ENCODE results near the gene ITPKB. TPM values are rescaled to one million over a fixed set of nuclear protein-coding genes. Genes with fewer than 3 reads are reported as not detected.
"Not testable (repeated sequence)": the region's sequence is repeated elsewhere in the genome, so short reads cannot be mapped to it uniquely, and the experiment has no call there.

ITPKB gene
- total RNA-seq, 1 donor from 2014 or later, result 21.2 TPM

DNA sequence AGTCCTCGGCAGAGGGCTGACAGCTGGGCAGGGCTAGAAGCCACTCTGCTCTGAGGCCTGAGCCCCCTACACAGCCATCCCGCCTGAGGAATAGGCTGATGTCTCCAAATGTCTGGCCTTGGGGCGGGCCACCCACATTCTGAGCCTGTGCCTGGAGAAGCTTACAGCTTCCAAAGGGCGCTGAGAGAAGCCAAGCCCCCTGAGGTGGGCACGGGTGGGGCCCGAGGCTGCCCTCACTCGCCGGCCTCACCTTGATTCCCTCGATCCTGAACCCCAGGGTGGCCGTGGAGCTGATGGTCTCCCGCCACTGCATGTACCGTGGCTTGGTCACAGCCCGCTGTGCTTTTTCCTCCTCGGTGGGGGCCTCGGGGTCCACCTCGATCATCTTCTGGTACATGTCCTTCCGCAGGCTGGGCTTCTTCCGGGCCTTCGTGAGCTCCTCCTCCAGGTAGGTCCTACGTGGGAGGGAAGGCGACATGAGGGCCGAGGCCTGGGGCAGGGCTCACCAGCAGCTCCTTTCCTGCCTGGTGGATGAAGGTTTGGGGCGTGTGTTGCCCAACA, 97.3 kb downstream of the ITPKB start:
- Mint-ChIP-seq H3K4me3 (no peak overlapping the region), H3K27me3 (ENCODE audit: low read depth) (no peaks in the 10 kb centered on the region), H3K27ac (no peak overlapping the region), H3K36me3 (peaks cover 7% of the 10 kb centered on the region), H3K9me3 (no peaks in the 10 kb centered on the region), H3K4me1 (peaks cover 6% of the 10 kb centered on the region)
- TF ChIP-seq, protein P1, sequence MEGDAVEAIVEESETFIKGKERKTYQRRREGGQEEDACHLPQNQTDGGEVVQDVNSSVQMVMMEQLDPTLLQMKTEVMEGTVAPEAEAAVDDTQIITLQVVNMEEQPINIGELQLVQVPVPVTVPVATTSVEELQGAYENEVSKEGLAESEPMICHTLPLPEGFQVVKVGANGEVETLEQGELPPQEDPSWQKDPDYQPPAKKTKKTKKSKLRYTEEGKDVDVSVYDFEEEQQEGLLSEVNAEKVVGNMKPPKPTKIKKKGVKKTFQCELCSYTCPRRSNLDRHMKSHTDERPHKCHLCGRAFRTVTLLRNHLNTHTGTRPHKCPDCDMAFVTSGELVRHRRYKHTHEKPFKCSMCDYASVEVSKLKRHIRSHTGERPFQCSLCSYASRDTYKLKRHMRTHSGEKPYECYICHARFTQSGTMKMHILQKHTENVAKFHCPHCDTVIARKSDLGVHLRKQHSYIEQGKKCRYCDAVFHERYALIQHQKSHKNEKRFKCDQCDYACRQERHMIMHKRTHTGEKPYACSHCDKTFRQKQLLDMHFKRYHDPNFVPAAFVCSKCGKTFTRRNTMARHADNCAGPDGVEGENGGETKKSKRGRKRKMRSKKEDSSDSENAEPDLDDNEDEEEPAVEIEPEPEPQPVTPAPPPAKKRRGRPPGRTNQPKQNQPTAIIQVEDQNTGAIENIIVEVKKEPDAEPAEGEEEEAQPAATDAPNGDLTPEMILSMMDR (IDR thresholded peaks at IDR 0.05; ENCODE audit: unreplicated experiment), result no peak
- DNase-seq (ENCODE audit: low spot score in 2 of 2, unreplicated experiment in 2 of 2), result no peak

- Mint-ChIP-seq H3K9me3 (no peaks in the 10 kb centered on the region), H3K4me1 (peaks cover 6% of the 10 kb centered on the region)
These were observed 98.6 kb downstream of the ITPKB start for GRCh38 chr1:226640321-226641136.

DNA sequence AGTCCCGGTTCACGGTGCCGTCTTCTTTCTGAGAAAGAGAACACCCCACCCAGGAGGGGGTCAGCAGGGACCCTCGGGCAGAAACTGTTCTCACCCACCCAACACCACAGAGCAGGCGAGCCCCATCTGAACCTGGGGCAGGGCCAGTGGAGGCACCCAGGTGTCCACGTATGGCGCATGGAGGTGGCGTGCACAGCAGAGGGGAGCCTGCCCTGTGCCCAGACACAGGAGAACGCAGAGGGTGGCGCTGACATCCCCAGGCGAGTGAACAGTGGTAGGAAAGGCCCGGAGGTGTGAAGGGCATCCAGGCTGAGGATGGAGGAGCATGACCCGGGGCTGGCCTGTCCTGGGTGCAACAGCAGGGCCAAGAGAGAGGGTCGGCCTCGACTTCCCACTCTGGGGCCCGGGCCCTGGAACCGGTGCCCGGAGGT, 99.4 kb downstream of the ITPKB start:
- TF ChIP-seq, protein P1 (IDR thresholded peaks at IDR 0.05; ENCODE audit: unreplicated experiment), result no peak
- Mint-ChIP-seq H3K27ac (no peak overlapping the region), H3K9me3 (no peaks in the 10 kb centered on the region), H3K4me3 (no peak overlapping the region), H3K36me3 (peaks cover 4% of the 10 kb centered on the region), H3K4me1 (peaks cover 6% of the 10 kb centered on the region), H3K27me3 (ENCODE audit: low read depth) (no peaks in the 10 kb centered on the region)
- DNase-seq (ENCODE audit: low spot score in 2 of 2, unreplicated experiment in 2 of 2), result no peak

More at GRCh38 chr1:226640321-226641136, 98.6 kb downstream of the ITPKB start:
- TF ChIP-seq, protein P1 (IDR thresholded peaks at IDR 0.05; ENCODE audit: unreplicated experiment), result no peak
- Mint-ChIP-seq H3K27ac (no peak overlapping the region), H3K4me3 (no peak overlapping the region), H3K27me3 (ENCODE audit: low read depth) (no peaks in the 10 kb centered on the region), H3K36me3 (peaks cover 4% of the 10 kb centered on the region)
- DNase-seq (ENCODE audit: low spot score in 2 of 2, unreplicated experiment in 2 of 2), result no peak

- H3K4me3 Mint-ChIP-seq; H3K9me3 Mint-ChIP-seq; DNase-seq (ENCODE audit: low spot score in 2 of 2, unreplicated experiment in 2 of 2); H3K36me3 Mint-ChIP-seq; H3K27me3 Mint-ChIP-seq (ENCODE audit: low read depth); H3K27ac Mint-ChIP-seq; H3K4me1 Mint-ChIP-seq: not testable (repeated sequence)
These were observed 99.9 kb downstream of the ITPKB start for GRCh38 chr1:226639206-226639605.

GRCh38 chr1:226638608-226639007, 100.5 kb downstream of the ITPKB start:
- no peaks in the 10 kb centered on the region for H3K27me3 Mint-ChIP-seq (ENCODE audit: low read depth)
- no peak overlapping the region for H3K27ac Mint-ChIP-seq
- H3K4me1 Mint-ChIP-seq, result peaks cover 5% of the 10 kb centered on the region
- H3K36me3 Mint-ChIP-seq, result peaks cover 4% of the 10 kb centered on the region
- H3K9me3 Mint-ChIP-seq, result no peaks in the 10 kb centered on the region
- TF ChIP-seq, protein P1 (IDR thresholded peaks at IDR 0.05; ENCODE audit: unreplicated experiment), result no peak
- no peak overlapping the region for H3K4me3 Mint-ChIP-seq
- DNase-seq (ENCODE audit: low spot score in 2 of 2, unreplicated experiment in 2 of 2), result no peak

- no peak overlapping the region for H3K27ac Mint-ChIP-seq
- TF ChIP-seq, protein P1 (IDR thresholded peaks at IDR 0.05; ENCODE audit: unreplicated experiment), result no peak
- peaks cover under 1% of the 10 kb centered on the region for H3K4me1 Mint-ChIP-seq
- no peak for DNase-seq (ENCODE audit: low spot score in 2 of 2, unreplicated experiment in 2 of 2)
- no peaks in the 10 kb centered on the region for H3K27me3 Mint-ChIP-seq (ENCODE audit: low read depth)
- no peaks in the 10 kb centered on the region for H3K9me3 Mint-ChIP-seq
- H3K4me3 Mint-ChIP-seq, result no peak overlapping the region
- H3K36me3 Mint-ChIP-seq, result peaks cover 4% of the 10 kb centered on the region
These were observed 101.0 kb downstream of the ITPKB start for GRCh38 chr1:226638001-226638601.

Data from mesothelial cell of epicardium (in vitro differentiated cells).